COLO668 (cell line): Measurements from ENCODE around the gene IL3.
"Not testable (repeated sequence)": the region's sequence is repeated elsewhere in the genome, so short reads cannot be mapped to it uniquely, and the experiment has no call there.

Experiments used
- DNase-seq: peaks from one replicate; lab custom pipeline; 2025; ENCODE audit not compliant: unreplicated experiment; lab: John Stamatoyannopoulos, UW

IL3 gene

DNA sequence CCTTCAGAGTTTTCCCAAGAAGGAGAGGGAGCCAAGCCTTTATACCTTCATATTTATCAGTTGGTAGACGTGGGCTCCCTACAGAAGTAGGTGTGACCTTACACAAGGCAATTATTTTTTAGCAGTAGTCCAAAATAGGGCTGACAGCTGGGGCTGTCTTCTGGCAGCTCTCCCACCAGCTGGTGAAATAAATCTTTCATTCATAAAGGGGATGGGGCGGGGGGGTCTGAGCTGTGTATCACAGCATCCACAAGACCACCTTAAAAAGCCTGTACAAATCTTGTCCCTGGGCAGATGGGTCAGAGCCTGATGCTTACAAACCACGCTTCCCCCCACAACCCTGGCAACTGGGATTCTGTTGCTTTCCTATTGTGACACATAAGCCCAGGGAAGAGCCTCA, 32.8 kb downstream of the IL3 start:
- DNase-seq = no peak

DNA sequence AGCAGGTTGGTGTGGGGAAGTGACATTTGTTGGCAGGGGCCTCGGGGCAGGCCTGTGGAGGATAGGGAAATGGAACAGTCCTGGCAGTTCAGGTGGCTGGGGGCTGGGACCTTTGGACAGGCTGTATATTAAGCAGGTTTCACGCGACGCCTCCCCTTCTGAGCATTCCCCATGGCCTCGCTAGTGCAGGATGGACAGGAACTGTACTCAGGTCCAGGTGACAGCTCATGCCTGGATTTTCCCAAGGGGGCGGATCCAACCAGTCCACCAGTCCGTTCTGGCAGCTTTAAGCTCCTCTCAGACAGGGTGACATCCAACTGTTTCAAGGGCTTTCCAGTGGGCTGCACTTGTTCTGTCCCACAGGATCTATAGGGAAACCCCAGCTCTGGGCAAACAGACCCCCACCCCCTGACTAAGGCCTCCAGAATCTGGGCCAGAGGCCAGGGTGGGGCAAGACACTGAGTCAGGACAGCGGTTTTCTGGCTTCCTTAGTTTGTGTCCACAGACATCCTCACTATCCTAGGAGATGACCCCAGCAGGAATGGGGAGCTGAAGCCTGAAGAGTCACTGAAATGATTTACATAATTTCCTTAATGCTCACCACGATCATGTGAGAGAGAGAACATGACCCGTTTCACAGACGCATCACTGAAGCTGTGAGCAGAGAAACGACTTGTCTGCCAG, 34.1 kb downstream of the IL3 start:
- no peak for DNase-seq

DNA sequence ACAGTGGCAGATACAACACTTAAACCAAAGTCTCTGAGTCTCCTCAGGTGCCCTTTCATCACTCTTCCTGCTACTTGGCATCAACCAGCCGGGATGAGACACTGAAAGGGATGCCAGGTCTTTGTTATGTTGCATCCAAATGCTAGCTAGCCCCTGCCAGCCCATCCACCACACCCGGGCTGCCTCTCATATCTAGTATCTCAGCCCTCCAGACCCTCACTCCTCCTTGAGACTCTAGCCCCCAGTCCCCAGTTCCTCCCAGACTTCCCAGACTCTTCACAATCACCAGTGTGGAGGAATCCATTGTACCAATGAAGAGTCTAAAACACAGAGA, 34.6 kb downstream of the IL3 start:
- DNase-seq = no peak

DNA sequence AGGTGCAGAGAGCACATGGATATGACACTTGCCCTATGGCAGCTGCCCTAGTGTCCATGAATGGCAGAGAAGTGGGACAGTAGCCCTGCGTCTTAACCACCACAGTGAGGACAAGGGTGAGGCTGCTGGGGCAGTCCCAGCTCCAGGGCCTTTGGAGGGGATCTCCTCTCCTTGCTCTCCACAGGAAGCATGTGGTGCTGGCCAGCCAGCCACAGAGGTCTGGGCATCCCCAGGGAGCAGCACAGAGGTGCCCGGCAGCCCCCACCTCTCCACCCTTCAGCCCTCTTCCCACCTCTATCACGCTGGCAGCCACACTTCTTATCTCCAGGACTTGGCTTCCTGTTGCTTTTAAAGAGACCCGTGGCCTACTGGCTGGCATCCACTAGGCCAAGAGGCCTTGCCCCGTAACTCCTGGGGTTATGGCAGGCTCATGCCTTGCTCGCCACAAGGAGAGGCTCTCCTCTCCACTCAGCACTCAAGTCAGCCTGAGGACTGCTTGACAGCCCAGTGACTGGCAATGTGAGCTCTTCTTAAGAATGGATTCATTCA, 35.0 kb downstream of the IL3 start:
- no peak for DNase-seq

- DNase-seq = no peak
These were observed 36.4 kb downstream of the IL3 start for GRCh38 chr5:132096904-132097303.

- no peak for DNase-seq
These were observed 37.7 kb downstream of the IL3 start for GRCh38 chr5:132098151-132098594.

DNA sequence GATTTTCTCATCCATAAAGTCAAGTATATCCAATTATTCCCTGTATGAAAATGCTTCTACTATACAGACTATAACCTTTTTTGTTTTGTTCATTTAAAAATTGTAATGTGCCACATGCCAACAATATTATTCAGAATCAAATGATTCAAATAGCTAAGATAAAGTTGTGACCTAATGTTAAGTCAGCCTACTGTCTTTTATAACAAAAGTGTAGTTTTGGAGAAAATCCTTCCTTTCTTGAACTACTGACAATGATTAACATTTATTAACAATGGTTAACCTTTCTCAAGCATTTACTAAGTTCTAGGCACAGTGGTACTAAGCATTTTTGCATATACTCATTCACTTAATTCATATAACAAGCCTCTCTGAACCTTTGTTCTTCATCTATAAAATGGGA, 38.2 kb downstream of the IL3 start:
- DNase-seq = no peak

DNA sequence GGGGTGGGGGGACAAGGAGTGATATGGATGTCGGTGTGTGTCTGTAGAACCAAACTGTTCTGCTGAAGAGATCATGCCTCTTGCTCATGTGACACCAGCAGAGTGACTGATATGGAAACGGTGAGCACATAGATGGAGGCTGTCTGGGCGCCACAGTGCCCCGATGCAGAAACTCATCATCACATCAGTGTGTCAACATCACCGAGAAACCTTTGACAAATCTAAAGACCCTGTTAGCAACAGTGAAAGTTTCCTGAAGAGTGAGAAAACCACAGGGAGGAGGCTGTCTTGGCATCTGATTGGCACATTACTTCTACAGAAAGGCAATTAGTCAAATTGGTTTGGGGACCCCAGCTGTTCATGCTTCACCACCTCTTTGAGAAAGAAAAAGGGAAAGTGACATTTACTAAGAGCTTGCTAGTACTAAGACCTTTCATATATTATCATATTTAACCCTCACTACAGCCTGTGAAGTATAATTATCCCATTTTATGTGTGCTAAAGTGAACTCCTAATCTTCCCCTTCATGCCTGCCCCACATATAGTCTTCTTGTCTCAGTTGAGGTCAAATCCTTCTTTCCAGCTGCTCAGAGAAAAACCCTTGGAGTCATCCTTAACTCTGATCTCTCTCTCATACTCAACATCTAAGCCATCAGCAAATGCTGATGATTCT, 38.8 kb downstream of the IL3 start:
- no peak for DNase-seq

GRCh38 chr5:132099905-132100304, 39.5 kb downstream of the IL3 start:
- DNase-seq = no peak

- no peak for DNase-seq
These were observed 40.3 kb downstream of the IL3 start for GRCh38 chr5:132100672-132101261.

DNA sequence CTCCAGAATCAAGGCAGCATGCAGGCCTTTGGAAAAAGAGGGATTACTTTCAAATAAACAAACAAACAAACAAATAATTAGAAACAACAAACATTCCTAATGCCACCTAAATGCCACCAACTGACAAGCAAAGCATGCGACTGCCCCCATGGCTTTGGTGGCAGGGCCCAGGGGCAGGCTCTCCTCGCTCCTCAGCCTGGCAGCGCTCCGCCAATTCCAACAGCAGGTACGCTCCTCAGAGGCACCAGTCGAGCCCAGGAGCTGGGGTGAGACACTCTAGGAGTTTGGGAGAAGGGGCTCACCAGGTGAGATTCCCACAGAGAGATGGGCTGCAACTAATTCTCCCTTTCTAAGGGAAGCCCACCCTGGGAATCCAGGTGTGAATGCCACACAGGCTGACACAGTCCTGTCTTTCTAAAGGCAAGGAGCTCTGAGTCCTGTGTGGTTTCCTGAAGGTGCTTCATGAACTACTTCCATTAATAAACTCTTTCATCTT, 41.0 kb downstream of the IL3 start:
- no peak for DNase-seq

DNA sequence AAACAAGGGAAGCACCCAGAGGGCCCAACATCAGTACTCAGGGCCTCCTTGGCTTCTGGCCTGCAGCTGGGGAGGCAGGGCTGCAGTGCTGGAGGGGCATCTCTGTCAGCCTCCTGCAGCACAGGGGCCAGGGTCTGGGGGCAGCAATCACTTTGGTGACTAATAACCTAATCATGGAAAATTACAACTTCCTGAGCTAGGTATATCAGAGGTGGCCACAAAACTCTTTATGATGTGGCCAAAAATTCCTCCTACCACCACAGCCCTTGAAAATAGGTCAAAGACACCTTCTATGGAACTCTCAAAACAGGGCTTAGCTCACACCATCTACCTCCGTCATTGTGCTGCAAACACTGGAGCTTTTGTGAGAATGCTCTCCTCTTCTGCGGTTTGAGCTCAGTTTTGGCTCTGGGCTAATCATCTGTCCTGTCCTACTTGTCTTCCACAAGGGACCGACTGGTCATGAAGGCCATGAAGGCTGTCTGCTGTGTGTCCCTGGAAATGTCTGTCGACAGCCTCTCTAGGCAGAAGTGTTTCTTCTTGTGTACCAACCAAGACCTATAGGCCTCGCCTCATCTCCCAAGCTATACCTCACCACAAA, 41.7 kb downstream of the IL3 start:
- DNase-seq = no peak

DNA sequence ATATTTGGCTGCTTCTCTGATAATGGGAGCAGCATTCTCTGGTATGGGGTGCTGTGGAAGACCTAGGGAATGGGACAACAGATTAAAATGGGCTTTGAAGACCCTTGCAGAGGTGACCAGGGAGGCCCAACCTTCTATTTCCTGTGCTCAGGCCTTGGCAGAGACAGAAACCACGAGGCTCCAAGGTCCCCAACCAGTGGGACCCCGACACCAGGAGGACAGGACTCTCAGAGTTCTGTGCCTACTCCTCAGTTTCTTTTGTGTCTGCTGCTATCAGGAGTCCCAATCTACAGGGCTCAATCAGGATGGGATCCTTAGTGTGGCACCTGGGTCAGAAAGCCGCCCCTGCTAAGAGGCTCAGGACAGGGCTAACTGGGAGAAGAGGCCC, 42.5 kb downstream of the IL3 start:
- DNase-seq = no peak

DNA sequence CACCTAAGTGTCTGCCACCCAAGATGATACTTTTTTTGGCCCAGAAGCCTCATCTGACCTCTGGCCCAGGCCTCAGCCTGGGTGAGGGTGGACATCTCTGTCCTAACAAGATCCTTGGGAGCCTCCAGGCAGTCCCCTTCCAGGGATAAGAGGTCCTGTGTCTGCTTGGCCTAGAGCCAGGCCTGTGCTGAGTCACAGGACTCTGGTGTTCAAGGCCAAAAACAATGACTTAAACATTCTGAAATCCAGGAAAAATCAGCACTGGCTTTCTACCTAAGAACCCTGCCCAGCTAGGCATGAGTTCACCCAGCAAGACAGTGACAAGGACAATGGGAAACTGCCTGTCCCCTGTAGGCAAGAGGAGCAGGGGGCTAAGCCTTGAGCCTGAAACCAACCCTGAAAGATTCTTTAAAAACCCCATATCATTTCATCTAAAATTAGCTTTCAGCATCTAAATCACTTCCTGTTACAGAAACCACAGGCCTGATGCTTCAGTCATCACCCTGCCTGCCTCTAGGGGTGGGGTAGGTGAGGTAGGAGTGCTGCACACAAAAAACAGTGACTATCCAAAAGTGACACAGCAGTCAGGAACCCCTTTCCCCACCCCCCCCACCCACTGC, 43.0 kb downstream of the IL3 start:
- DNase-seq = no peak

GRCh38 chr5:132103969-132104391, 43.5 kb downstream of the IL3 start:
- DNase-seq = no peak

DNA sequence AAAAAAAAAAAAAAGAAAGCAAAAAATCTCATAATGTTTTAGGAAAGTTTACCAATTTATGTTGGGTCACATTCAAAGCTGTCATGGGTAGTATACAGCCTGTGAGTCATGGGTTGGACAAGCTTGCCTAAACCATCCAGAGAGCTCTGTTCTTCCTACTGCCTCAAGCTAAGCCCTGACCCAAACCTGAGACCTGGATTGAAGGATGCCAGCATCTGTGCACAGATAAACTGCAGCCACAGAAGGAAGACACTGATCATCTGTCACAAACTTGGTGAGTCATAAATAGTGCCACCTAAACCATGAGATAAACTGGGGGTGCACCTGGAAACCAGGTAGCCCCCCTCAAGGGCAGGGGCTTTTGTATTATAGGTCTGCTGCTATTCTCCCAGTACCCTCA, 44.1 kb downstream of the IL3 start:
- DNase-seq = no peak

DNA sequence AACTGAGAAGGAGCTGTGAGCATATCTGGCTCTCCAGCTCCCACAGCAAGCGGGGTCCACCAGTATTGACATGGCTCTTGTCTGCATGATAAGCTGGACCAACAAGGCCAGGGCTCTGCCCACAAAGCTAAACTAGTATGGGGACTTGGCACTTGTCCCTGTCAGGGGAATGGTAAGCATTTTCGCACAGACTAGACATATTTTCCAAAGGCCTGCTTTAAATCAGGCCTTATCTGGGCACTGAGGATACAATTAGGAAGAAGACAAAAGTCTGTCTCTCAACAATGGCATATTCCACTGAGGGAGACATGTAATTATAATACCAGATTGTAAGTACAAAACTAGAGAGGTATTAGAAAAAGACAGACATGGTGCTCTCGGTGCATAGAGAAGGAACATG, 45.2 kb downstream of the IL3 start:
- no peak for DNase-seq

DNA sequence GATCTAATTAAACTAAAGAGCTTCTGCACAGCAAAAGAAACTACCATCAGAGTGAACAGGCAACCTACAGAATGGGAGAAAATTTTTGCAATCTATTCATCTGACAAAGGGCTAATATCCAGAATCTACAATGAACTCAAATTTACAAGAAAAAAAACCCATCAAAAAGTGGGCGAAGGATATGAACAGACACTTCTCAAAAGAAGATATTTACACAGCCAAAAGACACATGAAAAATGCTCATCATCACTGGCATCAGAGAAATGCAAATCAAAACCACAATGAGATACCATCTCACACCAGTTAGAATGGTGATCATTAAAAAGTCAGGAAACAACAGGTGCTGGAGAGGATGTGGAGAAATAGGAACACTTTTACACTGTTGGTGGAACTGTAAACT, 48.0 kb downstream of the IL3 start:
- DNase-seq = not testable (repeated sequence)

DNA sequence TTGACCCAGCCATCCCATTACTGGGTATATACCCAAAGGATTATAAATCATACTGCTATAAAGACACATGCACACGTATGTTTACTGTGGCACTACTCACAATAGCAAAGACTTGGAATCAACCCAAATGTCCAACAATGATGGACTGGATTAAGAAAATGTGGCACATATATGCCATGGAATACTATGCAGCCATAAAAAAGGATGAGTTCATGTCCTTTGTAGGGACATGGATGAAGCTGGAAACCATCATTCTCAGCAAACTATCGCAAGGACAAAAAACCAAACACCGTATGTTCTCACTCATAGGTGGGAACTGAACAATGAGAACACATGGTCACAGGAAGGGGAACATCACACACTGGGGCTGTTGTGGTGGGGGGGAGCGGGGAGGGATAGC, 48.5 kb downstream of the IL3 start:
- DNase-seq = not testable (repeated sequence)

- no peak for DNase-seq
These were observed 49.1 kb downstream of the IL3 start for GRCh38 chr5:132109494-132110053.

GRCh38 chr5:132110195-132110594, 49.7 kb downstream of the IL3 start:
- no peak for DNase-seq
